AG04450 (cell line): Measurements from ENCODE around the gene ZCCHC14. TPM values are rescaled to one million over a fixed set of nuclear protein-coding genes. Genes with fewer than 3 reads are reported as not detected.
"Not testable (repeated sequence)": the region's sequence is repeated elsewhere in the genome, so short reads cannot be mapped to it uniquely, and the experiment has no call there.

Experiments
- CTCF ChIA-PET: fragments of 300-600, 350-600 bp; formaldehyde crosslinking; extraction: SDS; loops from one replicate; lab custom pipeline; 2022; ENCODE audit warnings: antibody characterized with exemption, inconsistent platforms; lab: Charles Lee
- POLR2A ChIA-PET: fragments of 350-600 bp; formaldehyde crosslinking; extraction: SDS; loops from one replicate; lab custom pipeline; 2021; ENCODE audit warnings: antibody characterized with exemption, inconsistent platforms; lab: Yijun Ruan, JAX
- DNase-seq: peaks from one replicate; pipeline ENCODE4 v3.0.0-alpha.2; 2011; ENCODE audit warnings: low read depth, low spot score
- H3K27ac ChIP-seq: one replicate; pipeline ENCODE4 v1.5.1; 2012; ENCODE audit warnings: low read depth, low read length, control low read depth
- H3K27me3 ChIP-seq: one replicate; pipeline ENCODE4 v1.6.0; 2012; ENCODE audit warnings: low read length; ENCODE audit not compliant: control insufficient read depth, insufficient read depth
- H3K4me3 ChIP-seq: 2 replicates; pipeline ENCODE4 v1.5.1; 2011; ENCODE audit warnings: mild to moderate bottlenecking, low read depth, low read length, control low read depth
- H3K9me3 ChIP-seq: 2 replicates; pipeline ENCODE4 v1.5.1; 2012; ENCODE audit warnings: low read length; ENCODE audit not compliant: control insufficient read depth, insufficient read depth
- polyA plus RNA-seq: library from polyadenylated mRNA; depleted of rRNA; stranded (reverse); fragments of >200 nt; gene quantifications from 2 replicates; pipeline ENCODE4 v1.2.3, GENCODE V29; 2011
- TF ChIP-seq, protein P1 (sequence below): IDR thresholded peaks from 2 replicates; pipeline ENCODE4 v1.5.1; 2011; ENCODE audit warnings: low read depth, low read length, control low read depth, inconsistent platforms

The ZCCHC14 gene
- polyA plus RNA-seq, 1 experiment, result 6.2 TPM

- Histone ChIP-seq H3K9me3 (no peaks in the 10 kb centered on the region), H3K27me3 (no peaks in the 10 kb centered on the region), H3K27ac (no peak overlapping the region), H3K4me3 (peak overlapping the region; percentile 65)
- ChIA-PET POLR2A (interaction anchor here (0.6 kb wide), 1 partner anchor 50 kb away, joined by 3 read pairs; no protein-coding TSS in a partner anchor), CTCF (interaction anchor here (0.7 to 1.2 kb wide), 2 partner anchors 38 to 73 kb away, joined by 3 to 4 read pairs; no protein-coding TSS in a partner anchor)
- DNase-seq, result no peak
- TF ChIP-seq, protein P1, sequence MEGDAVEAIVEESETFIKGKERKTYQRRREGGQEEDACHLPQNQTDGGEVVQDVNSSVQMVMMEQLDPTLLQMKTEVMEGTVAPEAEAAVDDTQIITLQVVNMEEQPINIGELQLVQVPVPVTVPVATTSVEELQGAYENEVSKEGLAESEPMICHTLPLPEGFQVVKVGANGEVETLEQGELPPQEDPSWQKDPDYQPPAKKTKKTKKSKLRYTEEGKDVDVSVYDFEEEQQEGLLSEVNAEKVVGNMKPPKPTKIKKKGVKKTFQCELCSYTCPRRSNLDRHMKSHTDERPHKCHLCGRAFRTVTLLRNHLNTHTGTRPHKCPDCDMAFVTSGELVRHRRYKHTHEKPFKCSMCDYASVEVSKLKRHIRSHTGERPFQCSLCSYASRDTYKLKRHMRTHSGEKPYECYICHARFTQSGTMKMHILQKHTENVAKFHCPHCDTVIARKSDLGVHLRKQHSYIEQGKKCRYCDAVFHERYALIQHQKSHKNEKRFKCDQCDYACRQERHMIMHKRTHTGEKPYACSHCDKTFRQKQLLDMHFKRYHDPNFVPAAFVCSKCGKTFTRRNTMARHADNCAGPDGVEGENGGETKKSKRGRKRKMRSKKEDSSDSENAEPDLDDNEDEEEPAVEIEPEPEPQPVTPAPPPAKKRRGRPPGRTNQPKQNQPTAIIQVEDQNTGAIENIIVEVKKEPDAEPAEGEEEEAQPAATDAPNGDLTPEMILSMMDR, result no peak
These were observed 3.3 kb downstream of the ZCCHC14 start for GRCh38 chr16:87489434-87490045.

DNA sequence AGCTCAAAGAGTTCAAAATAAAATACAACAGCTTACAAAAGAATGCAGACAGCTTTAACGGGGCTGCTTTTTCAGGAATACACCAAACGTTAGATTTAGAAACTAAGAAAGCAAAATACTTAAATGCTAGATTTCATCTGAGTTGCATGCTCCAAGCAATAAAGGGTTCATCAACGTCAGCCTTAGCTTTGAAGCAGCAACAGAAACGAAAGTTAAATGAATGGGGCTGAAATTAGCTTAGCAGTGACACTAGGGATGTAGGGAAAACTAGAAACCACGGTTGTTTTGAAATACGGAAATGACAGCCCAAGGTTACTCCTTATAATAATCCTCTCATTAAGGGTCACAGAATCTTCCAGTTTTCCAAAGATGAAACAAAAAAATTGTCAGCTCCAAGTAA lies 3.9 kb downstream of the ZCCHC14 start:
- H3K9me3 ChIP-seq, DNase-seq, H3K27ac ChIP-seq, POLR2A ChIA-PET, H3K27me3 ChIP-seq: not testable (repeated sequence)
- CTCF ChIA-PET, result interaction anchor here (0.7 to 1.2 kb wide), 2 partner anchors 37 to 72 kb away, joined by 3 to 4 read pairs; no protein-coding TSS in a partner anchor
- H3K4me3 ChIP-seq, result peak overlapping the region; percentile 65

DNA sequence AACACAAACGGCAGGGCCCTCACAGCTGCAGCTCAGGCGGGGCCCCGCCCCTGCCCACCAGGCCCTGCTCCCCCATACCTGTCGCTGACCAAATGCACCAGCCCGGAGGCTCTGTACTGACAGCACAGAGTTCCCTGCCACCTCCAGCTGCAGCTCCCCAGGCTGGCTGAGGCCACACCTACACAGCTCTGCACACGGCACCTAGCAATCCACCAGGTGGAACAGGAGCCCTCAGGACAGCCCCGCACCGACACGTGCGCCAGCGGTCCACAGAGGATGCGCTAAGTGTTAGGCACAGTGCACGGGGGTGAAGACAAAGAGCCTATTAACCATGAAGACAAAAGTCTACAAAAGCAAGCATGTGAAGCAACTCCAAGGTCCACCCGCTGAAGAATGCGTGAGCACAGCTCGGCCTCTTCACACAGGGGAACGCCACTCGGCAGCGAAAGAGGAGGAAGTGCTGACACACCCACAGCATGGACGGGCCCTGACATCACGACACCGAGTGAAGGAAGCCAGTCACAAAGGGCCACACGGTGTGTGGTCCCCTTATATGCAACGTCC lies 5.4 kb downstream of the ZCCHC14 start:
- Histone ChIP-seq H3K4me3 (no peak overlapping the region), H3K9me3 (no peaks in the 10 kb centered on the region), H3K27ac (no peak overlapping the region), H3K27me3 (no peaks in the 10 kb centered on the region)
- no peak for DNase-seq
- CTCF ChIA-PET, result no interaction called here
- TF ChIP-seq, protein P1, result no peak
- POLR2A ChIA-PET, result no interaction called here

DNA sequence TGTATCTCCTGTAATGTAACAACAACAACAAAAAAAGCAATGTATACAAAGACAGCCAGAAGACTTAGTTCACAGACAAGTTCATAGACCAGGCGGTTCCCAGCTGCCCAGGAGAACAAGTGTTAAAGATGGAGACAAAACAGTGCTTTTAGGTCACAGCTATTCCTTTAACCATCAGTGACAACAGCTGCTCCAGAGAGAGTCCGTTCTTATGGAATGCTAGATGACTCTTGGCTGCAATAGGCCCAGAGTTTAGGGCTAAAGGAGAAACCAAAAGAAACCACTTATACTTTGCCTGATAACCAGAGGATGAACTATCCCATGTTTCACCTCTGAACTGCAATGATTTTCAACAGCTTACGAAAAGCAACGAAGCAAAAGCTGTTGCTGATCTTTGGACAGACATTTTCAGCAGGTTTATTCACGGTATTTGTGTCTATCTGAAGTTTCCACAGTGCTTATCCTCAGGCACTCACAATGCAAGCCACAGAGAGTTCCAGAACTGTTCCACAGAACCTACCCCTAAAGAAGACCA lies 6.0 kb downstream of the ZCCHC14 start:
- Histone ChIP-seq H3K27me3 (no peaks in the 10 kb centered on the region), H3K9me3 (peaks cover 3% of the 10 kb centered on the region; the same call in 1 of the 2 replicates), H3K27ac (no peak overlapping the region), H3K4me3 (no peak overlapping the region)
- POLR2A ChIA-PET, result no interaction called here
- DNase-seq, result no peak
- TF ChIP-seq, protein P1, result no peak
- CTCF ChIA-PET, result no interaction called here

GRCh38 chr16:87486282-87486681 lies 6.5 kb downstream of the ZCCHC14 start:
- CTCF ChIA-PET, result no interaction called here
- Histone ChIP-seq H3K27me3 (no peaks in the 10 kb centered on the region), H3K9me3 (peaks cover 3% of the 10 kb centered on the region; the same call in 1 of the 2 replicates), H3K27ac (no peak overlapping the region), H3K4me3 (no peak overlapping the region)
- TF ChIP-seq, protein P1, result no peak
- POLR2A ChIA-PET, result interaction anchor here (0.8 kb wide), 1 partner anchor 25 kb away, joined by 3 read pairs; no protein-coding TSS in a partner anchor
- no peak for DNase-seq

DNA sequence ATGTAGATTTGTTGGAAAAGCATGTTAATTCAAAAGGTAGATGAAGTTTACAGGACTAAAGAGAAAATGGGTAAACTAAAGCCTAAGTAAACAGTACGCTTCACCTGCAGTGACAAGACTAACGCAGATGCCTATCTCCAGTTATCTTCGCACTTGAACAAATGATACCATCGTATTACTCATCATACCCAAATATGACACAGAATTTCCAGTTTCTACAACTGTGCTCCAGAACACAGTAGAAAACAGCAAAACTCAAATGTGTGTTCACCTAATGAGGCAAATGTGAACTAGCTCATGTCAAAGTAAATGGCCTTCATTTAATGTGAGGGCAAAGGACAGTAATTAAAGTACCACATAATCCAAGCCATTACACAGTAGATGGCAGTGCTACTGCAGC lies 7.0 kb downstream of the ZCCHC14 start:
- H3K9me3 ChIP-seq, DNase-seq, H3K27me3 ChIP-seq, H3K27ac ChIP-seq, H3K4me3 ChIP-seq, CTCF ChIA-PET: not testable (repeated sequence)
- POLR2A ChIA-PET, result interaction anchor here (0.6 to 0.8 kb wide), 2 partner anchors 25 to 36 kb away, joined by 3 to 4 read pairs; no protein-coding TSS in a partner anchor
